Hematopoietic multipotent progenitor cell treated with erythropoietin and hydrocortisone succinate and interleukin-3 and kit ligand, for 17 days (in vitro differentiated cells): ENCODE data around the gene MRPL22.
"Not testable (repeated sequence)": the region's sequence is repeated elsewhere in the genome, so short reads cannot be mapped to it uniquely, and the experiment has no call there.

Experiments used
- DNase-seq: peaks from one replicate; pipeline ENCODE4 v3.0.0-alpha.2; 2015; ENCODE audit warnings: low spot score

MRPL22 gene

DNA sequence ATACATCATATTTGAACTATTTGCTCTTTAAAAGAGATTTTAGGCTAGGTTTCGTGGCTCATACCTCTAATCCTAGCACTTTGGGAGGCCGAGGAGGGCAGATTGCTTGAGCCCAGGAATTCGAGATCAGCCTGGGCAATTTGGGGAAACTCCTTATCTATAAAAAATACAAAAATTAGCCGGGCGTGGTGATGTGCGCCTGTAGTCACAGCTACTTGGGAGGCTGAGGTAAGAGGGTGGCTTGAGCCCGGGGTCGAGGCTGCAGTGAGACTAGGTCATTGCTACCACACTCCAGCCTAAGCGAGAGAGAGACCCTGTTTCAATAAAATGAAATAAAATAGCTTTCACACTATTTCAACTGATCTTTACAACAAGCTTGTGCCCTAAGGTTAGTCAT is 500 bp upstream of the MRPL22 start:
- DNase-seq, result no peak

DNA sequence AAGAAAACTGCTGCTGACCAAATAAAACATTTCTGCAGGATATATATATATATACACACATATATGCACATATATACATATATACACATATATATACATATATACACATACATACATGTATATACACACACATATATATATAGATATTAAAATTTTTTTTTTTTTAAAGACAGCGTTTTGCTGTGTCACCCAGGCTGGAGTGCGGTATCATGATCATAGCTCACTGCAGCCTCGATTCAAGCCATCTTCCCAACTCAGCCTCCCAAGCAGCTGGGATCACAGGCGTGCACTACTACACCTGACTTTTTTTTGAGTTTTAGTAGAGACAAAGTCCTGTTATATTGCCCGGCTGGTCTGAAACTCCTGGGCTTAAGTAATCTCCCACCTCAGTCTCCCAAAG is 2.7 kb downstream of the MRPL22 start:
- peak; percentile 29 for DNase-seq

DNA sequence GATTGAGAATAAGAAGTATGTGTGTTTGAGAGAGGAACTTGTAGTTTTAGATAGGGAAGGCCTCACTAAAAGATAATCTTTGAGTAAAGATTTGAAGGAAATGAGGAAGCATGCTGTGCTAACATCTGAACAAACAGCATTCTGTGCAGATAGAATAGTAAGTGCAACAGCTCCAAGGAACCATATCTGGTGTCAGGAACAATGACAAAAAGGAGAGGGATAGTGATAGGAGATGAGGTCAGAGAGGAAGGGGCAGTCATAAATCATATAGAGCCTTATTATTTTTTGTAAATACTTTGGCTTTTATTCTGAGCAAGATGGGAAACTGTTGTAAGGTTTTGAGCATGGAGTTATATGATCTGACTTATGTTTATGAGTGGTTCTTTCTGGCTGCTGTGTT is 3.8 kb downstream of the MRPL22 start:
- no peak for DNase-seq

DNA sequence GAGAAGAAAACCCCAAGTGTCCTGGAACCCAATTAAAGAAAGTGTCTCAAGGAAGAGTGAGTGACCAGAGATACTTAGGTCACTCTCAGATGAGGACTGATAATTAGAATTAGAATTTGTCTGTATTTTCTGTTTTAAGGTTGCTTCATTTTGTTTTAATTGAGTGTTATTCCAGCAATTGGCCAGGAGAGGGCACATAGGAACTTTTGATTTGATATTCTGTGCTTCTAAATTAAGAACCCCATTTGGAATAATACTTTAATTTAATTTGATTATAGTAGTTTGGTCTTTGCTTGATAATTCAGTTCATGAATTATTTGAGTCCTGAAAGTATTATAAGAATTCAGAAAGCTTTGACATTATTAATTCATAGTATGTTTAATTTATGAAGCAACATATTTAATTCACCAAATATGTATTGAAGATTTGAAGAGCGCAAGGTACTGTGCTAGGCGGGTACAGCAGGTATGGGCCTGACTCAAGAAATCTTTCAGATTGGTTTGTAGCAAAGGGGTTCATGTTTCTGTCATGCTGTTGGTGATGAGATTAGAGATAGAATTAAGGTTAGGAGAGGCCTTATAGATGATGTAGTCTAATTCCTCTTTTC is 4.9 kb downstream of the MRPL22 start:
- peak; percentile 61 for DNase-seq

DNA sequence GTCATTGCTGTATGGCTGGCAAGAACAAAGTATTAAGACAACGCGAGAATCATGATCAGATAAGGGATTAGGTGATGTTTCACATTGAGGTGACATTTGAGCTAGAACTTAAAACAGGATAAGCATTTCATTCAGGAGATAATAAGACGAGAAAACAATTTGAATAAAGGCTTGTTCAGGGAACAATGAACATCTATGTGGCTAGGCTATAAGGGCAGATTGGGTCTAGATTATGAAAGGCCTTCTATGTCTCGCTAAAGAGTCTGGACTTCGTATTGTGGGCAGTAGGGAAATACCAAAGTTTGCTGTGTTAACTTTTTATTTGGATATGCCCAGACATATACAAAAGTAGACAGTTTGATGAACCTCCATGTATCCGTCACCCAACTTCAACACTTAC is 6.9 kb downstream of the MRPL22 start:
- no peak for DNase-seq

DNA sequence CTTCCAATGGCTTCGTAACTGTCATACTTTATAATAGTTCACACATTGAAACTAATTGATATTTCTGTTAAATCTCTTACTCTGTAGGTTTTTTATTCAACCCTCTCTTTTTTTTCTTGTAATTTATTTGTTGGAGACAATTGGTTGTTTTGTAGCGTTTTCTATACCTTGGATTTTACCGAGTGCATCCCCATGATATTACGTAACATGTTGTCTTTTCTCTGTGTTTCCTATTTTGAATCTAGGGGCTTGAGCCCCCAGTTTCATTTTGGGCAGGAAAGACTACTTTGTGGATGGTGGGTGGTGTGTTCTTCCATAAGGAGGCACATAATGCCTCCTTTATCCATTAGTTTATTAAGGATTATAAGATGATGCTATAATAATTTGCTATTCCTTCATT is 7.4 kb downstream of the MRPL22 start:
- no peak for DNase-seq

DNA sequence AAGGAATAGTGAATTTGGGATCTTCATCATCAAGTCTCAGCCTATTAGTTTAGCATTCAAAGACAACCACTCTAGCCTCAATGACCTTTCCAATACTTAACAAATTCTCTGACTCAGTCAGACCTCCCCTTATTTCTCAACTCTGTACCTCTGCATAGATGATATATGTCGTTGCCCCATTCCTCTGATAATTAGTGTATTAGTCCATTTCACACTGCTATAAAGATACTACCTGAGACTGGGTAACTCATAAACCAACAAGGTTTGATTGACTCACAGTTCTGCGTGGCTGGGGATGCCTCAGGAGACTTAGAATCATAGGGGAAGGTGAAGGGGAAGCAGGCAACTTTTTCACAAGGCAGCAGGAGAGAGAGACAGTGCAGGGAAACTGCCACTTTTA is 8.9 kb downstream of the MRPL22 start:
- no peak for DNase-seq

DNA sequence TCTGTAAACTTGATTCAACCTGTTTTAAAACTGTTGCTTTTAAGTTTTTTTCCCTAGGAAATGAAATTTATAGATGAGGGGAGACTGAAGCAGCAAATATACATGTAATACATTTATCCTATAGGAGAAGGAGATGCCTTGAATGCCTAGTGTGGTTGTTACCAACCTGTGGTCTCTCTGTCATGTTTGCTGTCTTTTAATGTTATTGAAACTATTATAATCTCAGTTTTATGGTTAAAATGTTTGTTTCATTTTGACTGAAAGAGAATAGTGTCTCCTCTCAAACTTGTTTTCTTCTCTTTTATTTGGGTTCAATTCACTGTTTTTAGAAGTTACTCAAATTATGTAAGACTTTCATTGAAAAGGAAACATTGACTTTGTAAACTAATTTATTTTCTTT is 15.8 kb downstream of the MRPL22 start:
- DNase-seq, result no peak

DNA sequence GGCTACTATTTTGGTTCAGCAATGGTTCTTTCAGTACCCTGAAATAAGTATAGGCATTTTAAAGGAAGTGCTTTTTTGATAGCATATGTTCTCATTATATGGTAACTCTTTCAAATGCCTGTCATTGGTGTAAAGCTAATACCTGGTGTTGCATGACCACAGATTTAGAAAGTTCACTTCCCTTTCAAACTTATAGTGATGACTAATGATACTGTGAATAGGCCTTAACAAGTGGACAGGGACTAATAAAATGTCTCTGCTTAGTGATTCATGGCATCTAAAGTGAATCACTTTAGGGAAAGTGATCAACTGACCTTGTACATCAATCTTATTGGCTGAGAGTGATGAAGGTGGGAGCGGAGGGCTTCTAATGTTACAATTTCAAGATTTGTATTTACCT is 21.6 kb downstream of the MRPL22 start:
- DNase-seq, result no peak

DNA sequence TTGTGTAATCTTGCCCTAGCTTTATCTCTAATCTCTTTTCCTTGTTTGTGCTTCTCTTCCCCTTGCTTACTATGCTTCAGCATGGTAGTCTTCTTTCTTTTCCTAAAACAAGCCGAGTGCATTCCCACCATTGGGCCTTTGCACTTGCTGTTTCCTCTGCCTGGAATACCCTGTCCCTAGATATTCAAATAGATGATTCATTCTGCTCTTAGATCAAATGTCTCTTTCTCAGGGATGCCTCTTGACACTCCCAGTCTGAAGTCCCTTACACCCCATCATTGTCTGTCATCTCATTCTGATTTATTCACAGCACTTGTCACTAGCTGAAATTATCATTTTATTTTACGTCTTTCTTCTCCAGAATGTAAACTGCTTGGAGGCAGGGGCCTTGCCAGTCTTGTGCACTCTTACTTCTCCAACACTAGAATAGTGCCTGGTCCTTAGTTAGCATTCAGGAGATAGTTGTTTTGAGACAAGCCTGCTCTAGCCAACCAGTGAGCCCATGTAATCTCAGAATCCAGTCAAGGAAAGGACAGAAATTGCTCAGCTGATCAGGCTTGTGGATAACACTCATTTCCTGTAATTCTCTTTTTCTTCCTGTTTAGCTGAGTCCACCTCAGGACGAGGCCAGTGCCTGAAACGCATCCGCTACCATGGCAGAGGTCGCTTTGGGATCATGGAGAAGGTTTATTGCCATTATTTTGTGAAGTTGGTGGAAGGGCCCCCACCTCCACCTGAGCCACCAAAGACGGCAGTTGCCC is 25.4 kb downstream of the MRPL22 start:
- no peak for DNase-seq

DNA sequence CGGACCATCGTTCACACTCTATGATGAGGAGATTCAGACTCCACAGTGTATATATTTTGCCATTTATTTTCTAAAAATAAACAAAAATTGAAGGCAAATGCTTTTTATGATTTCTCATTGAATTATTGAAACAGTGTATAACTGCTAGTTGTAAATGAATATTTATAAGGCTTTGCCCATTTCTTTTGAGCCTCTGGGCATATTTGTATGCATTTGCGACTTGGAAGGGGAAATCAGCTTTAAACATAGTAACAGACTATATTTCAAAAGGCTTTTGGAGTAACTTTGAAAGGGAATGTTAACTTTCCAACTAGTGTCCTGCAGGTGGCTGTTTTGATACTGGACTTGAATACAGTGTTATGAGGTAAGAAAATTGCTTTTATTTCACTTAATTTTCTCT is 26.0 kb downstream of the MRPL22 start:
- DNase-seq, result no peak

DNA sequence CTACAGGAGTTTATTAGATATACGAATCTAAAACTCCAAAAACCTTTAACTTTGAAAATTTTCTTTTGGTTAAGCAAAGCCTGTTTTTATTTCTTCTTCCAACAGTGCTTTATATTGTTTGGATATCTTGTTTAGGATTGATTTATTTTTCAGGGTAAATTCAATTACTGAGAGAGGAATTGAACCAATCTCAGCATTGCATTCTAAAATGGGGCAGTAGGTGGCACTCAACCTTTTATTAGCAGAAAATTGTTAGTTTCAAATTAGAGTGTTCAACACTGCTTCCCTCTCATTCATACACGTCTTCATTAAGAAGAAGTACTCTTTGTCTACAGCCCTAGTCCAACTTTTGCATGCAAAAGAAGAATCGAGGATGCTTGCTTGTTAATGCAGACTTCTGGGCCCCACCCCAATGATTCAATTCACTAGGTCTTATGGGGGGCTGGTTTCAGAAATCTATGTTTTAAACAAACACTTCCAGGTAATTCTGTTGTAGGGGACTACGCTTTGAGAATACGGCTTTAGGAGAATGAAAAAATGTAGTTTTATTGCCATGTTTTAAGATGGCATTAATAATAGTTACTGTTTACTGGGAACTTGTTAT is 26.6 kb downstream of the MRPL22 start:
- no peak for DNase-seq

DNA sequence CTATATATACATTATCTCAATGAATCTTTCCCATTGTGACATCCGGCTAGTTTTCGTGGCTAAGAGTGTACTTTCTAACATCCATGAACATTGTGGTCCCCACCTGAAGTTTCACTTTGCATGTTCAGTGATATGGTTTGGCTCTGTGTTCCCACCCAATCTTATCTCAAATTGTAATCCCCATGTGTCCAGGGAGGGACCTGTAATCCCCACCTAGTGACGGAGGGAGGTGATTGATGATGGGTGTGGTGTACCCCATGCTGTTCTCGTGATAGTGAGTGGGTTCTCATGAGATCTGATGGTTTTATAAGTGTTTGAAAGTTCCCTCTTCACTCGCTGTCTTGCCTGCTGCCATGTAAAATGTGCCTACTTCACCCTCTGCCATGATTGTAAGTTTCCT is 28.1 kb downstream of the MRPL22 start:
- no peak for DNase-seq

DNA sequence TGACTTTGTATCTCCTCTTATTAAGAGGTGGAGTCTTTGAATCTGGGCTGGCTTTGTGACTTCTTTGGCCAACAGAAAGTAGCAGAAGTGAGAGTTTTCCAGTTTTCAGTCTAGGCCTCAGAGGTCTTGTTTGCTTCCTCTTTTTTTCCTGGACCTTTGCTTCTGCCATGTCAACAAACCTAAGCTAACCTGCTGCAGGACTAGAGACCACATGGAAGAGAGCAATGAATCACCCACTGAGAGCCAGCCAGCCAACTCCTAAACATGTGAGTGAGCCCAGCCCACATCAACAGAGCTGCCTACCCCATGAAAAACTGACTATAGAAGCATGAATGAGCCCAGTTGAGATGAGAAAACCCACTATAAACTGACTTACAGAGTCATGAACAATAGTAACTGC is 29.9 kb downstream of the MRPL22 start:
- no peak for DNase-seq

DNA sequence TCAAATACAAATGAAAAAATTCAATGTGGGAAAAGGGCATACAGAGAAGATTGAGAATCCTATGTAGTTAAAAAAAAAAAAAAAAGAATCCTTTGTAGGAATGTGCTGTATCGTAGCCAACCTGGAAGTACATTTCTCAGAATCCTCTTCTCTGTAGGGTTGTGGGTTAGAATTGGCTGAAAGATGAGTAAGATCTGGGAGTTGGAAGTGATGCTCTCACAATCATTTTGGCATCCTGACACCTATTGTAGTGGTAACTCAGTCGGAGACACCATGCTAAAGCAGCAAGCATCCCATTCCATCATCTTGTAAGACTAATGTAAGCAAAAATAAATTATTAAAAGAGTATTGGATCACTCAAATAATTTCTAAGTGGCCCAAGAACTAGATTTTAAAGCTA is 30.6 kb downstream of the MRPL22 start:
- no peak for DNase-seq

DNA sequence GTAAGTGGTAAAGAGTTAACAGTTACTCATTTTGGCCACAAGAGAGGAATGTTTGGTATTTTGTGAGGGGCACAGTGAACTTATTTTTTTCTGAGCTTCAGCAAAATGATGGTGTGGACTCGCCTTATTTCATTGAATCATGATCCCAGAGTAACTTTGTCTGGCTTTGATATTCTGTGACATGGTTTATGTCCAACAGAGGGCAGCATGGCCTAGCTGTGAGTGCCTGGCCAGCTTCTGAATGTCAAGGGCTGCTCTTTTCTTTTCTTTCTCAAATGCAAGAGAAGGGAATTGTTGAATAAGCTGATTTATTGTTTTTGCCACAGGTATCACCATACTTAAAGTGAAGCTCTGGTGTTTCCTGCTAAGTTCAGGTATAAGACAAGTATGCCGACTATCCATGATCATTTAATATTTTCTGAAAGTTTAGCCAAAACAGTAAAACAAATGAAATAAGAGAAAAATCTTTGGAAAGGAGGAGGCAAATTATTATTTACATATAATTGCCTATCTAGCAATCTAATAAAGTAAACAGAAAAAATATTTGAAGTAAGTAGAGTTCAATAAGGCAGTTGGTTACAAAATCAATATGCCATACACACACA is 31.7 kb downstream of the MRPL22 start:
- DNase-seq, result peak; percentile 20

DNA sequence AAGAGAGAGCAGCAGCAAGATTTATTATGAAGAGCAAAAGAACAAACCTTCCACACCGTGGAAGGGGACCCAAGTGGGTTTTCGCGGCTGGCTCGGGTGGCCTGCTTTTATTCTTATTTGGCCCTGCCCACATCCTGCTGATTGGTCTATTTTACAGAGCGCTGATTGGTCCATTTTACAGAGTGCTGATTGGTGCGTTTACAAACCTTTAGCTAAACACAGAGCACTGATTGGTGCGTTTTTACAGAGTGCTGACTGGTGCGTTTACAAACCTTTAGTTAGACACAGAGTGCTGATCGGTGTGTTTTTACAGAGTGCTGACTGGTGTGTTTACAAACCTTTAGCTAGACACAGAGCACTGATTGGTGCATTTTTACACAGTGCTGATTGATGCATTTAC is 35.2 kb downstream of the MRPL22 start:
- not testable (repeated sequence) for DNase-seq

DNA sequence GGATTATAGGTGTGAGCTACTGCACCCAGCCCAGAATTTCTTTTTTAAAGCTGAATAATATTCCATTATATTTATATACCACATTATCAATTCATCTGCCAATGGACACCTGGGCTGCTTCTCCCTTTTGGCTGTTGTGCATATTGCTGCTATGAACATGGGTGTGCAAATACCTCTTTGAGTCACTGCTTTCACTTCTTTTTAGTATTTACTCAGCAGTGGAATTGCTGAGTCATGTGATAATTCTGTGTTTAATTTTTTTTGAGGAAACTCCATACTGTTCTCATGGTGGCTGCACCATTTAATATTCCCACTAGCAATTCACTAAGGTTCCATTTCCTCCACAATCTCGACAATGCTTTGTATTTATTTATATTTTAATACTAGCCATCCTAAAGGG is 36.5 kb downstream of the MRPL22 start:
- DNase-seq, result no peak

DNA sequence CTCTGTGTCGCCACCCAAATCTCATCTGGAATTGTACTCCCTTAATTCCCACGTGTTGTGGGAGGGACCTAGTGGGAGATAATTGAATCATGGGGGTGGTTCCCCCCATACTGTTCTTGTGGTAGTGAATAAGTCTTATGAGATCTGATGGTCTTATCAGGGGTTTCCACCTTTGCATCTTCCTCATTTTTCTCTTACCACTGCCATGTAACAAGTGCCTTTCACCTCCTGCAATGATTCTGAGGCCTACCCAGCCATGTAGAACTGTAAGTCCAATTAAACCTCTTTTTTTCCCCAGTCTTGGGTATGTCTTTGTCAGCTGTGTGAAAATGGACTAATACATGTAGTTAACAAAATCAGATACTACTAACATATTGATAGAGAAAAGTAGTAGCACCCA is 37.4 kb downstream of the MRPL22 start:
- not testable (repeated sequence) for DNase-seq

DNA sequence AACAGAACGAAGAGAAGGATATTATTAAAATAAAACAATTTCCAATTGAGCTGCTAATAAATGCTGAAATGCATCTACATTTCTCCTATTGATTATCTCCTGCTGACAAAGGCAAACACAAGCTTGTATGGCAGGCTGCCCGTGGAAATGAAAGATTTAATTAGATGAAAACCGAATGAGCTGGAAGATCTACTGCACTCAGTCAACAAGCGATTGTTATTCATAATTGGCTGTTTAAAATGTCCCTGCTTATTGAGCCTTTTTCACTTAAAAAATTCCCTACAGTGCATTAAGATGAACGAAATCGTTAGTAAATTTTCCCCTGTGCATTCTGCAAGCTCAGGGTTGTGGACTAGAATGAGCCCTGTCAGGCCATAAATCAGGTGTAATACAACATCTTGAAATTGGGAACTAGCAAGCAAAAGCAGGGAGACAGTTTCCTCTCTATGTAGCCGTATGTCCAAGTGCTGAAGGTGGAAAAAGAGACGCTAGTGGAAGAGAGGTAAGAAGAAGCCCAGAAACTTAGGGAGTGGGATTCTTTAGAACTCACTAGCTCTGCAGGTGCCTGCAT is 44.2 kb downstream of the MRPL22 start:
- DNase-seq, result no peak

DNA sequence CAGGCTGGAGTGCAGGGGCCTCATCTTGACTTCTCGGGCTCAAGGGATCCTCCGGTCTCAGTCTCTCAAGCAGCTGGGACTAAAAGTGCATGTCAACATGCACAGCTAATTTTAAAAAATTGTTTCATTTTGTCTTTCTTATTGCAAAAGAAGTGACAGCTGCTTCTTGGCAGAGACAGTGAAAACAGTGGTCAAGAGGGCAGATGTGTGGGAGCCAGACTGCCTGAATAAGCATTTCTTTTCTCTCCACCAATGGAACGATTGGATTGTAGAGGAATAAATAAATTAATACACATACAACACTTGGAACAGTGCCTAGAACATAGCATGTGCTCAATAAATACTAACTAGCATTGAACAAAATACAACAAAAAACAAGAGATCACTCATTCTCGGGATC is 45.3 kb downstream of the MRPL22 start:
- DNase-seq, result no peak

DNA sequence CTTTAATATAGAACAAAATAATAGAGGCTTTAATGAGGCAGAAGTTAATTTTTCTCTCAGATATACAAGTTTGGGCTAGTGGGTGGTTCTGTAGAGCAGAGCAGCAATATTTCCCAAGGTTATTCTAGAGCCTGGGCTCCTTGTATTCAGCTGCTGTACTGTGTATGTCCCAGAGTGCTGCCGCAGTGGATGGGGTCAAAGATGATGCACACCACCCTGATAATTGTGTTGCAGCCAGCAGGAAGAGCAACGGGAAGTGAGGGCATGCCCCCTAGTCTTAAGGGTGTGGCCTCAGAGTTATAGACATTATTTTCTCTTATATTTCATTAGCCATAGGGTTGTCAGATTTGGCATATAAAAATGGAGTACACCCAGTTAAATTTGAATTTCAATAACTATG is 48.8 kb downstream of the MRPL22 start:
- no peak for DNase-seq

DNA sequence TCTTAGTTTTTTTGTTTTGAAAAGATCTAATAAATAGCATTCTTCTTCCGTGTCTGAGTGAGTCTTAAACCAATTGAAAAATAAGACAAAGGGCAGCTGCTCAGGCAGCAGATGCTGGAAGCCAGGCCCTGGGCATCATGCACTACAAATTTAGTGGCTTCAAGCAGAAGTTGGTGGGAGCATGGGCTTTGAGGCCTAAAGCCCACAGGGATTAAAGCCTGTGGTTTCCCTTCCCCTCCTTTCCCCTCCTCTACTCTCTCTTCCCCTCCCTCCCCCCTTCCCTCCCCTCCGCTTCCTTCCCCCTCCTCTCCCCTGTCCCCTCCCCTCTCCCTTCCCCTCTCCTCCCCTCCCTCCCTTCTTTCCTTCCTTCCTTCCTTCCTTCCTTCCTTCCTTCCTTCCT is 52.6 kb downstream of the MRPL22 start:
- no peak for DNase-seq
